Duodenal mucosa (tissue), 2 donors: ENCODE data around the gene KLHDC8A.
"Not testable (repeated sequence)": the region's sequence is repeated elsewhere in the genome, so short reads cannot be mapped to it uniquely, and the experiment has no call there.

ENCODE experiments used
- H3K27ac ChIP-seq: one replicate; pipeline ENCODE4 v1.7.0; 2013; ENCODE audit warnings: low read depth, low read length
- H3K27me3 ChIP-seq, 2 donors: one replicate each; pipeline ENCODE4 v1.7.0; 2013; ENCODE audit warnings: low read length in 2 of 2, control low read depth in 1 of 2; ENCODE audit not compliant: insufficient read depth in 2 of 2, control insufficient read depth in 1 of 2
- H3K36me3 ChIP-seq, 2 donors: one replicate each; pipeline ENCODE4 v1.7.0; 2013; ENCODE audit warnings: low read length in 2 of 2, control low read depth in 1 of 2; ENCODE audit not compliant: insufficient read depth in 2 of 2, control insufficient read depth in 1 of 2
- H3K4me1 ChIP-seq, 2 donors: one replicate each; pipeline ENCODE4 v1.7.0; 2013; ENCODE audit warnings: low read length in 2 of 2, control low read depth in 1 of 2; ENCODE audit not compliant: insufficient read depth in 2 of 2, control insufficient read depth in 1 of 2
- H3K4me3 ChIP-seq, 2 donors: one replicate each; pipeline ENCODE4 v1.7.0; 2013; ENCODE audit warnings: low read length in 2 of 2, low read depth in 1 of 2
- H3K9ac ChIP-seq, 2 donors: one replicate each; pipeline ENCODE4 v1.7.0; 2013; ENCODE audit warnings: low read length in 2 of 2, low read depth in 1 of 2
- H3K9me3 ChIP-seq, 2 donors: one replicate each; pipeline ENCODE4 v1.7.0; 2013; ENCODE audit warnings: low read length in 2 of 2, control low read depth in 1 of 2; ENCODE audit not compliant: control insufficient read depth in 1 of 2

The KLHDC8A gene

DNA sequence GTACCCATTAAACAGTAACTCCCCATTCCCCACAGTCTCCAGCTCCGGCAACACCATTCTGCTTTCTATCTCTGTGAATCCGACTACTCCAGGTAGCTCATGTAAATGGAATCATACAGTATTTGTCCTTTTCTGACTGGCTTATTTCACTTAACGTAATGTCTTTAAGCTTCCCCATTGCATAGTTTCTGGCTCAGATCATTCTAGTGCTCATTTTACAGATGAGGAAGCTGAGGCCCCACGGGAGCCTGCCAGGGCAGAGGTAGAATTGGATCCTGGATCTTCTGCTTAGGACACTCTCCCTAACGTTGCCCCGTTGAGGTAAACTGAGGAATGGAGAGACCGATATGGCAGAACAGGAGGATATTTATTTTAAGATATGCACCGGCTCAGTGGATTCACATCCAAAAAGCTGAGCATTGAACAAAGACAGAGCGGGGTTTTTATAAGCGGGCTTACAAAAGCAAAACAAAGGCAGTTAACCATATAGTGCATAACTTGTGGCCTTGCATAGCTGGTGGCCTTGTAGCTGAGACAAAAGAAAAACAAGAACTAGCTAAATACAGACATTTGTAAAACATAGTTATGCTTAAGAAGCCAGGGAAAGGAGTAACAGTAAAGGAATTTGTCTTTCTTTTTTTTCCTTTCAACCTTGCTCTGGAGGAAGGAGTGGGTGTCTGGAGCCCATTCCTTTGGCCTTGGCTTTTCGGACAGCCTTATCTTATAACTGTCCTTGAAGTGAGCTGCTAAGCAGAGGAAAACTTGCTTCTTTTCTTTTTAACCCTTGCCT lies 15.3 kb upstream of the KLHDC8A start:
- Histone ChIP-seq H3K27me3 (no peaks in the 10 kb centered on the region), H3K4me1 (peaks cover 17 to 24% of the 10 kb centered on the region in 2 donors), H3K9ac (no peak overlapping the region), H3K27ac (no peak overlapping the region), H3K9me3 (no peaks in the 10 kb centered on the region), H3K36me3 (no peaks in the 10 kb centered on the region), H3K4me3 (no peak overlapping the region)

DNA sequence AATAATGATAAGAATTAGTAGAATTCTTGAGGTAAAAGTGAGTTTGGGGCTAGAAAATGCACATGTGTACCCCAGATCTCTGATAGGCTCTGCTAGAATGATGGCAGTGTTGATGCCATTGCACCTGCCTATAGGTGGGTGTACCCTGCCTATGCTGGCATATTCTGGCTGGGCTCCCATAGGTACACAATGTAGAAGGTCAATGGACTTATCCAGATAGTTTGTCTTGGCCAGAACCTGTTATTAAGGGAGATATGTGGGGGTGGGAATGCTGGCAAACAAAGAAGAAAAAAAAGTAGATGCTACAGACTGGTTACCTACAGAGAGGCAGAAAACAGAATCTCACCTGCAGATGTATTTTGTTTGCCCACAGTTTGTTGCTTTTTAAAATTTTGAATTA lies 14.1 kb upstream of the KLHDC8A start:
- H3K4me1 ChIP-seq = peaks cover 14 to 30% of the 10 kb centered on the region in 2 donors
- no peaks in the 10 kb centered on the region for H3K36me3 ChIP-seq
- no peak overlapping the region for H3K9ac ChIP-seq
- H3K4me3 ChIP-seq = no peak overlapping the region
- H3K27ac ChIP-seq = no peak overlapping the region
- no peaks in the 10 kb centered on the region for H3K27me3 ChIP-seq
- H3K9me3 ChIP-seq = no peaks in the 10 kb centered on the region

DNA sequence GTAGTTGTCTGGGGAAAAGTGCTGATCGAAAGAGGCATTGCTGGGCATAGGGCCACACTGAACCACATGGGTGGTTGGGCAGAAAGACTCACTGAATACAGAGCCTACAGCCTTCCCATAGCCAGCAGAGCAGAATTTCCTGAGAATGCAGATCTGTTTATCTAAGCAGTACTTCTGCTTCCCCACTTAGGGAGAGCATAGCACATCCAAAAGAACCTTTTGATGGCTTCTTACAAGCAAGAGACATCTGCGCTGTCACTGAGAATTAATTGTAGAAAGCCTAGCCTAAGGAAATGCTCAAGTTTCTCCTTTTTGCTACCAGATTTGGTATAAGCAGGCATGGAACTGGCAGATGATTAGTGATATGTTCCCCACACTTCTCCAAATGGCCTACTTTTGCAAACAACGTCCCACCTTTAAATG lies 13.0 kb upstream of the KLHDC8A start:
- peaks cover 10 to 26% of the 10 kb centered on the region in 2 donors for H3K4me1 ChIP-seq
- no peak overlapping the region for H3K4me3 ChIP-seq
- no peaks in the 10 kb centered on the region for H3K27me3 ChIP-seq
- H3K27ac ChIP-seq = no peak overlapping the region
- no peak overlapping the region for H3K9ac ChIP-seq
- no peaks in the 10 kb centered on the region for H3K9me3 ChIP-seq
- H3K36me3 ChIP-seq = no peaks in the 10 kb centered on the region

DNA sequence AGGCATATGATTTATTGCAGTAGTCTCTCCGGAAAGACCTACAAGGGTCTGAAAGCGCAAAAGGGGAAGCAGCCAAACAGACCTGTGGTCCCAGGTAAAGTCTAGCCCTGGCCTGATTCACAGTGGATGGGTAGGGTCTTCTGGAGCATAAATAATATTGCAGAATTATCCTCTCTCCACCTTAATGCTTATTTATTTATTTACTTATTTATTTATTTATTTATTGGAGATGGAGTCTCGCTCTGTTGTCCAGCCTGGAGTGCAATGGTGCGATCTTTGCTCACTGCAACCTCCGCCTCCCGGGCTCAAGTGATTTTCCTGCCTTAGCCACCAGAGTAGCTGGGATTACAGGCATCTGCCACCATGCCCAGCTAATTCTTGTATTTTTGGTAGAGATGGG lies 11.8 kb upstream of the KLHDC8A start:
- H3K27ac ChIP-seq = no peak overlapping the region
- no peaks in the 10 kb centered on the region for H3K27me3 ChIP-seq
- H3K9me3 ChIP-seq = no peaks in the 10 kb centered on the region
- H3K4me3 ChIP-seq = no peak overlapping the region
- no peaks in the 10 kb centered on the region for H3K36me3 ChIP-seq
- H3K4me1 ChIP-seq = peaks cover 4 to 16% of the 10 kb centered on the region in 2 donors
- H3K9ac ChIP-seq = no peak overlapping the region

DNA sequence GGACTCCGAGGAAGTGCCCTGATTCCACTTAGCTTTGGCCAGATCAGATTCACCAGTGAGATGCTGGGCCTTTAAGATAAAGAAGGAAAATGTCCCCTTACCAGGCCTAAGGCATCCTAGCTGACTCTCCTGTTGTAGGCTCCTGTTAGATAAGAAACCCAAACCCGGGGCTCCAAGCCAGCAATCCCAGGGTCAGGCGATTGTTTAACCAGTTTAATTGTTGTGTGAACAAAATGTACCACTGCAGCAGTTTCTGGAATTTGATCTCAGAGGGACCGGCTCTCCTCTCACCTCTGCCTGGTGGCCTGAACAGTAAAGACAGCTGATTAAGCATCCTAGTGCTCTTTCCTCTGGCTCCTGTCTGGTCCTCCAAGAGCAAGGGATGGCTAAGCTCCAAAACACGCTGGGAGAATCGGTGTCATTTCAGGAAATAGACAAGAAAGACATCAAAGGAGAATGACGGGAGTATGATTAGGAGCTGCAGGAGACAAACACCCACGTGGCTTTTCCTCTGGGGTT lies 9.3 kb upstream of the KLHDC8A start:
- Histone ChIP-seq H3K27me3 (no peaks in the 10 kb centered on the region), H3K9me3 (no peaks in the 10 kb centered on the region), H3K4me3 (no peak overlapping the region), H3K36me3 (no peaks in the 10 kb centered on the region), H3K4me1 (peaks cover 0 to 6% of the 10 kb centered on the region in 2 donors), H3K27ac (no peak overlapping the region), H3K9ac (no peak overlapping the region)

DNA sequence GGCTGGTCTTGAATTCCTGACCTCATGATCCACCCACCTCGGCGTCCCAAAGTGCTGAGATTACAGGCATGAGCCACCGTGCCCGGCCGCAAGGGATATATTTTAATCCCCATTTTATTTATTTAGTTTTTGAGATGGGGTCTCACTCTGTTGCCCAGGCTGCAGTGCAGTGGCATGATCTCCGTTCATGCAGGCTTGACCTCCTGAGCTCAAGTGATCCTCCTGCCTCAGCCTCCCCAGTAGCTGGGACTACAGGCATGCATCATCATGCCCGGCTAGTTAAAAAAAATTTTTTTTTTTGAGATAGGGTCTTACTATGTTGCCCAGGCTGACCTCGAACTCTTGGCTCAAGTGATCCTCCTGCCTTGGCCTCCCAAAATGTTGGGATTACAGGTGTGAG lies 8.4 kb upstream of the KLHDC8A start:
- not testable (repeated sequence) for H3K9ac ChIP-seq, H3K27me3 ChIP-seq, H3K4me1 ChIP-seq, H3K4me3 ChIP-seq, H3K9me3 ChIP-seq, H3K27ac ChIP-seq, H3K36me3 ChIP-seq

DNA sequence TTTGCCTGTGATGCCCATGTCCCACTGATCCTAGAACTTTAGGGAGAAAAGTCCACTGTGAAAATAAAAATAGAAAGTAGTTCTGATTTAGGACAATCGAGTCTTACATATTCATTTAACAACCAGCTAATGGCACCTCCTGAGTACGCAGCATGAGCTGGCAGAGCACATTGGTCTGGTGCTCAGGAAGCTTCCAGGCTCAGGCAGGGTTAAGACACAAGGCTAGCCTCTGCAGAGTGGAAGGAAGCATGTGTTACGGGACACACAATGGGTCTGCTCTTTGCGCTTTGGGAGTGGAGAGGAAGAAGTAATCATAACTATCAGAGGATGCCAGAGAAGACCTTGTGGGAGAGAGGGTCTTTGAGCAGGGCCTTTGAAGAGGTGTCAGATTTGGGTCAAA lies 4.2 kb upstream of the KLHDC8A start:
- H3K4me3 ChIP-seq = no peak overlapping the region
- peaks cover 0 to under 1% of the 10 kb centered on the region in 2 donors for H3K4me1 ChIP-seq
- H3K9ac ChIP-seq = no peak overlapping the region
- no peaks in the 10 kb centered on the region for H3K27me3 ChIP-seq
- H3K27ac ChIP-seq = no peak overlapping the region
- H3K9me3 ChIP-seq = no peaks in the 10 kb centered on the region
- no peaks in the 10 kb centered on the region for H3K36me3 ChIP-seq

DNA sequence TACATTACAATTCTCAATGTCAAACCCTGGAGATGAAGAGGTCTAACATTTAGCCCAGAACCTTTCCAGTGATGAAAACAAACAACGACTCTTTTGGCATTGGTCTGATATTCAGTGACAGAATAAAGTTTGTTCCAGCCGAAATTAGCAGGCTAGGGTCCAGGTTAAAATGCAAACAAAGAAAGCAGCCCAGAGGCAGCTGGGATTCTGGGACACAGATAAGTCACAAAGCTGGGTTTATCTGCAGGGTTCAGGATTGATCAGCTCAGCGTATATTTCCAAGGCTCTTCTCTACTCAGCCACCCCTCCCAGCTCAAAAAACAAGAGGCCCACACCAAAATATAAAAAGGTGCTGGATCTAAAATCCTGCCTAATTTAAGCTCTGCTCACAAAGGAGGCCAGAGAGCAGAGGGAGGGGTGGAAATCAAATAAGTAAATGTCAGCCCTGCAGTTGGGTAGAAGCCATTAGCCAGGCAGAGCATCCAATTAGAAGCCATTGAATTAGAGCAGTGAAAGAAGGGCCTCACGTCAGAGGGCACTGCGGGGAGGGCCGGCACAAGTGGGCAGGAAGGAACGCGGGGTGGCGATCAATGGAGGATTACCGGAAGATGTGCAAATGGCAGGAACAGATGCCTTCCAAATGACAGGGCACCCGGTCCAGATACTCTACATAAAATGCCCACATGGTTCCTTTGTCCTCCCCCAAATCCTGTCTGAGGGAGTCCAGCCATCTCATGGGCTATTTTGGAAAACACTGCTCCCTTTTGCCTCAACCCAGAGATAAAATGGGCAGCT lies 3.2 kb upstream of the KLHDC8A start:
- Histone ChIP-seq H3K27ac (no peak overlapping the region), H3K9me3 (no peaks in the 10 kb centered on the region), H3K4me1 (peaks cover 4 to 5% of the 10 kb centered on the region in 2 donors), H3K4me3 (no peak overlapping the region), H3K36me3 (no peaks in the 10 kb centered on the region), H3K9ac (no peak overlapping the region), H3K27me3 (peaks cover 0 to 2% of the 10 kb centered on the region in 2 donors)

DNA sequence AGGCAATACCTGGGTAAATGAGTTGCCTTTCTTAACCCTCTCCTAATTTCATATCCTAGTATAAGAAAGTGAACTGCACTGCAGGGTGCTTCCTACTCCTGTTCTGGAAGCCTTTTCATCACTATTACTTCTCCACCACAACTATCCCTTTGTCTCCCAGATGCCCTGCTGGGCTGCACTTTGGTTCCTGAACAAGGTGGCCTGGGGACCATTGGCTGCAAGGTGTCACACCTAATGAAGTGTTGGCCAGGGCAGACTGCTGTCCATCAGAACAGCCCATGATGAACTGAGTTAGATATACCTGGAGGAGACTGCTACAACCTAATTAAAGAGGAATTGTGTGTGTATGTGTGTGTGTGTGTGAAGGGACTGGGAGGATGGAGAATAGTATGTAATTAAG lies 1.9 kb upstream of the KLHDC8A start:
- Histone ChIP-seq H3K4me3 (no peak overlapping the region), H3K27me3 (peaks cover 0 to 2% of the 10 kb centered on the region in 2 donors), H3K27ac (no peak overlapping the region), H3K9me3 (no peaks in the 10 kb centered on the region), H3K4me1 (peaks cover 15 to 17% of the 10 kb centered on the region in 2 donors), H3K36me3 (no peaks in the 10 kb centered on the region), H3K9ac (no peak overlapping the region)

DNA sequence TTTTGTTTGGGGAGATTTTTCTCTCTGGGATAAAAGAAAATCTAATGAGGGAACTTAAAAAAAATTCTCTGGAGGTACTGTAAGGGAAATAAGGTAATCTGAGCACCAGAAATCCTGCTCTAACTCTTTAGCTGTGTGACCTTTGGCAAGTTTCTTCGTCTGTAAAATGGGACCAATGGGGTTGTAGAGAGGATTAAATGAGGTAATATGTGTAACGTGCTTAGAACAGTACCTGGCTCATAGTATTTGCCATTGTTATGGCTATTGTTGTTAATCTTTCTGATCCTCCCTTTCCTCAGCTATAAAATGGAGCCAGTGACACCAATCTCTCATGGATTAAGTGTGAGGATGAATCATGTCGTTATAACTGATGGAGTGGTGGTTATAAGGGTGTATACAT lies 845 bp upstream of the KLHDC8A start:
- Histone ChIP-seq H3K27me3 (peaks cover 0 to 2% of the 10 kb centered on the region in 2 donors), H3K9ac (no peak overlapping the region), H3K4me3 (no peak overlapping the region), H3K27ac (no peak overlapping the region), H3K36me3 (no peaks in the 10 kb centered on the region), H3K9me3 (no peaks in the 10 kb centered on the region), H3K4me1 (peaks cover 15 to 22% of the 10 kb centered on the region in 2 donors)
